GM10248 (cell line): ENCODE measurements around the gene MYL6B.

Source experiments
- CTCF ChIA-PET: fragments of 300-600 bp; sonication (Branson Sonifier 250); formaldehyde crosslinking; extraction: SDS; loops from one replicate; lab custom pipeline; 2021; ENCODE audit warnings: antibody characterized with exemption; lab: Yijun Ruan, JAX
- POLR2A ChIA-PET: fragments of 350-650 bp; sonication (Branson Sonifier 250); formaldehyde crosslinking; extraction: SDS; loops from one replicate; lab custom pipeline; 2020; ENCODE audit warnings: antibody characterized with exemption; lab: Yijun Ruan, JAX
- DNase-seq: peaks from one replicate; pipeline ENCODE4 v3.0.0; 2012; ENCODE audit errors: extremely low spot score
- TF ChIP-seq, protein P1 (sequence below): IDR thresholded peaks from 2 replicates; pipeline ENCODE4 v1.5.1; 2012; ENCODE audit warnings: mild to moderate bottlenecking, low read depth; ENCODE audit errors: extremely low read depth, missing control alignments, control extremely low read depth

The MYL6B gene

DNA sequence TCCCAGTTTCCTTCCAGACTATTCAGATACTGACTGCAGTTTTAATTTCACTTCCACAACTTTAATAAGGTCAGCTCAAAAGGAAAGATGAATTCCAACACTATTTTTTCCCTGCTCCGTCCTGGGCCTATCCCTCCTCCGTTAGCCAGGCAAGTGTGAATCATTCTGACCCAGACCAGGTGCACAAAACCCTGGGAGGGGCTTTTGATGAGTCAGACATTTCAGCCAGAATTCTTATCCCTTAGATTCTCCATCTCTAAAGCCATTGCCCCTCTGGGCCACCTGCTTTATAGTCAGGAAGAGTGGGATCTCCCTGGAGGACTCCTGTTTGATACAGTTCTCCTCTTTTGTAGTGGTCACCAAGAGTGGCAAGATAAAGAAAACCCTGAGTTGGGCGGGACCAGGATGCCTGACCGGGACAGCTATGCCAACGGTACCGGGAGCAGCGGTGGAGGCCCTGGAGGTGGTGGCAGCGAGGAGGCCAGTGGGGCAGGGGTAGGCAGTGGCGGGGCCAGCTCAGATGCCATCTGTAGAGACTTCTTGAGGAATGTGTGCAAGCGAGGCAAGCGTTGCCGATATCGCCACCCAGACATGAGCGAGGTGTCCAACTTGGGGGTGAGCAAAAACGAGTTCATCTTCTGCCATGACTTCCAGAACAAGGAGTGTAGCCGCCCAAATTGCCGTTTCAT, 32.1 kb upstream of the MYL6B start:
- POLR2A ChIA-PET = interaction anchor here (0.6 to 5.0 kb wide), 2 partner anchors 16 to 56 kb away, joined by 3 to 56 read pairs; partner anchors contain the start of gene PA2G4
- TF ChIP-seq, protein P1, sequence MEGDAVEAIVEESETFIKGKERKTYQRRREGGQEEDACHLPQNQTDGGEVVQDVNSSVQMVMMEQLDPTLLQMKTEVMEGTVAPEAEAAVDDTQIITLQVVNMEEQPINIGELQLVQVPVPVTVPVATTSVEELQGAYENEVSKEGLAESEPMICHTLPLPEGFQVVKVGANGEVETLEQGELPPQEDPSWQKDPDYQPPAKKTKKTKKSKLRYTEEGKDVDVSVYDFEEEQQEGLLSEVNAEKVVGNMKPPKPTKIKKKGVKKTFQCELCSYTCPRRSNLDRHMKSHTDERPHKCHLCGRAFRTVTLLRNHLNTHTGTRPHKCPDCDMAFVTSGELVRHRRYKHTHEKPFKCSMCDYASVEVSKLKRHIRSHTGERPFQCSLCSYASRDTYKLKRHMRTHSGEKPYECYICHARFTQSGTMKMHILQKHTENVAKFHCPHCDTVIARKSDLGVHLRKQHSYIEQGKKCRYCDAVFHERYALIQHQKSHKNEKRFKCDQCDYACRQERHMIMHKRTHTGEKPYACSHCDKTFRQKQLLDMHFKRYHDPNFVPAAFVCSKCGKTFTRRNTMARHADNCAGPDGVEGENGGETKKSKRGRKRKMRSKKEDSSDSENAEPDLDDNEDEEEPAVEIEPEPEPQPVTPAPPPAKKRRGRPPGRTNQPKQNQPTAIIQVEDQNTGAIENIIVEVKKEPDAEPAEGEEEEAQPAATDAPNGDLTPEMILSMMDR = no peak
- CTCF ChIA-PET = interaction anchor here (0.7 to 14.7 kb wide), 30 partner anchors 7 to 381 kb away, joined by 3 to 243 read pairs (median 6); partner anchors contain the start of genes ANKRD52, COQ10A, ESYT1 and MYL6

DNA sequence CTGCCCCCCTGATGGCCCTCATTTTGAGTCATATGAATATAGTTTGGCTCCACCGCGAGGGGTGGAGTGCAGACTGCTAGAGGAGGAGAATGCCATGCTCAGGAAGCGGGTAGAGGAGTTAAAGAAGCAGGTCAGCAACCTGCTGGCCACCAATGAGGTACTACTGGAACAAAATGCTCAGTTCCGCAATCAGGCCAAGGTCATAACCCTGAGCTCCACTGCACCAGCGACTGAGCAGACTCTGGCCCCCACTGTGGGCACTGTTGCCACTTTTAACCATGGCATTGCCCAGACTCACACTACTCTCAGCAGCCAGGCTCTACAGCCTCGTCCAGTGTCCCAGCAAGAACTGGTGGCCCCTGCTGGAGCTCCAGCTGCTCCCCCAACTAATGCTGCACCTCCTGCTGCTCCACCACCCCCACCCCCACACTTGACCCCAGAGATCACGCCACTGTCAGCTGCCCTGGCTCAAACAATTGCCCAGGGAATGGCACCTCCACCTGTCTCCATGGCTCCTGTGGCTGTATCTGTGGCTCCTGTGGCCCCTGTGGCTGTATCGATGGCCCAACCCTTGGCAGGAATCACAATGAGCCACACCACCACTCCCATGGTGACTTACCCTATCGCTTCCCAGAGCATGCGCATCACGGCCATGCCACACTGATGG, 31.1 kb upstream of the MYL6B start:
- ChIA-PET POLR2A (interaction anchor here (0.6 kb wide), 1 partner anchor 77 kb away, joined by 3 read pairs; no protein-coding TSS in a partner anchor), CTCF (interaction anchor here (1.9 to 14.7 kb wide), 4 partner anchors 17 to 382 kb away, joined by 5 to 243 read pairs (median 31); partner anchors contain the start of genes PA2G4 and SMARCC2)
- DNase-seq = no peak
- TF ChIP-seq, protein P1 = no peak

More for the DNA sequence above, 32.1 kb upstream of the MYL6B start:
- DNase-seq = no peak

DNA sequence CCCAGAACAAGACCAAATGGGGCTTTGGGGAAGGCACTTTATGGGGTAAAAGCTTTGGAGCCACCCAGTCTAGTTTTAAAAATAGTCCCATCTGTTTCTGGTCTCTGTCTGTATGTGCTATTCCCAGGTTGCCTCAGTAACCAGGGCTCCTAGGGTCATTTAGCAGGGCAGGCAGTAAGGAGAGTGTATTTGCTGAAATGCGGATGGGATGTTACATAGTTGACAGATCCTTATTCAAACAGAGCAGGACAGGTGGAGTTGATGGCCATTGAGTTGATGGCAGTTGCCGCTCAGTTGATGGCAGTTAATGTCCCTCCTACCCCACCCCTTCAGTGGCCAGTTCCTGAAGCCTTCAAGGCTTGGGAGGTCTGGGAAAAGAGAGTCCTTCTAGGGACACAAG, 29.8 kb upstream of the MYL6B start:
- CTCF ChIA-PET = interaction anchor here (14.7 kb wide), 1 partner anchor 66 kb away, joined by 243 read pairs; the partner anchor contains the start of gene SMARCC2
- no peak for DNase-seq
- TF ChIP-seq, protein P1 = no peak
- POLR2A ChIA-PET = interaction anchor here (0.6 kb wide), 1 partner anchor 337 kb away, joined by 4 read pairs; no protein-coding TSS in a partner anchor

DNA sequence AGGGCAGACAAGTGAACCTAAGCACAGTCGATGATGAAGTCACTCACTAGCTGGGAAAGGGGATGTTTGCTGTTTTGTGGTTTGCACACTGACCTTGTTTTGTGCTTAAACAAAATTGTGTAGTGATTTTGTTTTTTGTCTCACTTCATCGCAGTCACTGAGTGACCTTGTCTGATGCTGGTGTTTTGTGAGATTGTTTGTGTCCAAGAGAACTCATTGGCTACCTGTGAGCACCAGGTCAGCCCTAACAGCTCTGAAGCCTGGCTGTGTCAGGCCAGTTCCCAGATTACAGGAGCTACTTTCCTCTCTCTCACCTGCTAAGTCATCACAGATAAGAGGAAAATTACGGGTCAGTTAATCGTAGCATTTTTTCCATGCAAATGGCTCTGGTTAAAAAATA, 28.3 kb upstream of the MYL6B start:
- DNase-seq = no peak
- ChIA-PET POLR2A (no interaction called here), CTCF (interaction anchor here (1.1 to 14.7 kb wide), 7 partner anchors 9 to 134 kb away, joined by 3 to 243 read pairs (median 4); partner anchors contain the start of genes ANKRD52, RNF41 and SMARCC2)
- TF ChIP-seq, protein P1 = no peak

DNA sequence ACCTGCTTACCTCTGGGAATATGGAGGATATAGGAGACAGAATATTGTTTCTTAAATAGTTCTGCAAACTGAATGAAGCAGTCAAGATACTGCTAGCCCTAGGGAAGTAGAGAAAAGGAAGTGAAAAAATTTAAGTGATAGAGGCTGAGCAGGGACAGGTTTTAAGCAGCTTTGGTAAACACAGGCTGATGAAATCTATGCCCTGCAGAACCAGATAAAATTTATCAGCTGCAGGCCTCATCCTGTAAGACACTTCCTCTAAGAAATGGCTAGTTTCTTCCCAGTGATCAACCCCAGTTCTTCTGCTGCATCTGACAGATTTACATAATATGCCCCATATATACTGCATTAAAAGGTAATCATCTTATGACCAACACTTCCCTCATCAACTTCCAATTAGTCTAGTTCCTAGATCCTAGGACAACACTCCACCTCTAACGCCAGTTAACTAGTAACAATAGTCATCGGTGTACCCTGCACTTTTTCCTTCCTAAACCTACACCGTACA, 25.6 kb upstream of the MYL6B start:
- DNase-seq = no peak
- CTCF ChIA-PET = interaction anchor here (0.6 to 14.7 kb wide), 26 partner anchors 8 to 388 kb away, joined by 3 to 243 read pairs (median 4); partner anchors contain the start of genes ANKRD52, MYL6, PA2G4 and RNF41
- TF ChIP-seq, protein P1 = no peak
- POLR2A ChIA-PET = interaction anchor here (4.0 kb wide), 1 partner anchor 9 kb away, joined by 49 read pairs; the partner anchor contains the start of genes RPL41 and ZC3H10
